Heart left ventricle (tissue), 16 donors: ENCODE measurements around the gene WDR7. TPM values are rescaled to one million over a fixed set of nuclear protein-coding genes. Genes with fewer than 3 reads are reported as not detected.

ENCODE experiments used
- ATAC-seq, 4 donors: fragments of 200-7000 bp; cut with Tn5 transposase; one replicate each; pipeline ENCODE4 v1.9.1; 2020 to 2022; ENCODE audit warnings: moderate library complexity in 4 of 4, mild to moderate bottlenecking in 3 of 4, moderate number of reproducible peaks in 1 of 4
- DNase-seq, 5 donors: peaks; one replicate each; pipeline ENCODE4 v3.0.0-alpha.2; 2020
- H3K27ac ChIP-seq, 12 donors: fragments of 200-600 bp; sonication (generic) in 4 of 12; one replicate each; pipeline versions ENCODE4 v1.5.0 to v1.8.0; 2016 to 2022; ENCODE audit warnings: mild to moderate bottlenecking in 2 of 12
- H3K27me3 ChIP-seq, 9 donors: fragments of 200-600 bp; sonication (generic) in 2 of 9; one replicate each; pipeline versions ENCODE4 v1.5.1 to v1.8.0; 2016 to 2022; ENCODE audit warnings: mild to moderate bottlenecking in 3 of 9
- H3K36me3 ChIP-seq, 9 donors: fragments of 200-600 bp; sonication (generic) in 2 of 9; one replicate each; pipeline versions ENCODE4 v1.5.0 to v1.8.0; 2018 to 2022; ENCODE audit warnings: mild to moderate bottlenecking in 2 of 9
- H3K4me1 ChIP-seq, 12 donors: fragments of 200-600 bp; sonication (generic) in 4 of 12; one replicate each; pipeline versions ENCODE4 v1.5.0 to v1.8.0; 2016 to 2022; ENCODE audit warnings: mild to moderate bottlenecking in 3 of 12
- H3K4me3 ChIP-seq, 12 donors: fragments of 200-600 bp; sonication (generic) in 4 of 12; one replicate each; pipeline versions ENCODE4 v1.5.0 to v1.8.0; 2017 to 2022; ENCODE audit warnings: mild to moderate bottlenecking in 9 of 12, moderate library complexity in 4 of 12
- H3K9me3 ChIP-seq, 12 donors: fragments of 200-600 bp; sonication (generic) in 4 of 12; one replicate each; pipeline versions ENCODE4 v1.5.0 to v1.8.0; 2016 to 2022; ENCODE audit warnings: mild to moderate bottlenecking in 1 of 12
- CTCF ChIP-seq, 12 donors: fragments of 200-600 bp; sonication (generic) in 4 of 12; IDR thresholded peaks; one replicate each; pipeline versions ENCODE4 v1.5.0 to v1.8.0; 2018 to 2022; ENCODE audit warnings: antibody characterized with exemption in 12 of 12, mild to moderate bottlenecking in 5 of 12
- POLR2A ChIP-seq, 2 donors: fragments of 450-650 bp; IDR thresholded peaks; one replicate each; pipeline ENCODE4 v1.6.1; 2017; ENCODE audit warnings: antibody characterized with exemption in 2 of 2, mild to moderate bottlenecking in 2 of 2, moderate library complexity in 2 of 2
- WGBS, 4 donors: extraction: QIAGEN DNeasy Blood & Tissue Kit in 2 of 4; methylation state at CpG; one replicate each; pipeline versions ENCODE4 v1.1.5 to v1.1.7; 2013 to 2018; 5-methylcytosine and 5-hydroxymethylcytosine counted together
- intact Hi-C, 10 donors: fragments of 100-400 bp; cut with DNase I; formaldehyde crosslinking; loops; one replicate each; pipeline versions ENCODE4 v1.11.1 to v1.14.2; 2022
- polyA plus RNA-seq, 2 donors: library from polyadenylated mRNA; stranded (reverse); fragments of 200-250 nt; gene quantifications; one replicate each; pipeline ENCODE4 v1.2.3, GENCODE V29; 2013
- total RNA-seq, 9 donors: library from RNA; depleted of rRNA in 2 of 9; stranded (reverse); fragments of >200 nt in 2 of 9; fragmentation: NEBNext Ultra II Directional in 3 of 9; extraction: Animal tissue kit (Norgen Biotek cat#: 25700) in 3 of 9; gene quantifications; one replicate each; pipeline versions ENCODE4 v1.1.0 to v1.2.4, GENCODE V29; 2016 to 2023
- donor health status: ischemic (EF 13 %, LVEDD 7.1; RV severe dilation, severe dysfunction).
- donor health status: healthy with polysubstance abuse.
- donor health status: DM: no; HTN: yes; CAD: no.
- donor health status: DM: no; HTN: no; CAD: no.
- donor health status: ischemic (EF 25% LVEDD 6.9; RV normal size, moderate dysfunction).
- donor health status: ischemic (EF 25% LVEDD 5.7; RV mildly dilated, moderate dysfunction).
- donor health status: healthy.
- donor health status: DM: yes; HTN: yes; CAD: no.
- donor health status: ischemic (EF 35%, LVEDD 5.7; RV mildly dilated, moderate dysfunction).
- donor health status: nonischemic (EF 11% LVEDD 7.7; RV severe dilation, severe dysfunction).
- donor health status: DM: yes; HTN: yes; CAD: no.
- donor health status: PGD.
- donor health status: ischemic (EF 29% LVEDD 5.4; RV normal size, mild dysfunction).
- donor health status: nonischemic (EF 23%, LVEDD 6.1; RV moderate dilation, normal function).

WDR7 gene
- total and polyA plus RNA-seq, 11 donors, result 4.3 to 33.6 (median 26.6) TPM

- H3K36me3 ChIP-seq, result no peaks in the 10 kb centered on the region
- no peak overlapping the region for H3K27ac ChIP-seq
- no peaks in the 10 kb centered on the region for H3K27me3 ChIP-seq
- no peak overlapping the region for H3K4me3 ChIP-seq
- peaks cover 0 to 9% (median 0%) of the 10 kb centered on the region in 12 donors for H3K9me3 ChIP-seq
- DNase-seq, result no peak
- no peak for ATAC-seq
- 50 to 78% (median 56%) methylated on average over 1 of the region's 1 CpG for WGBS, 4 donors
- peaks cover 0 to 12% (median 3%) of the 10 kb centered on the region in 12 donors for H3K4me1 ChIP-seq
- no peak for TF ChIP-seq POLR2A (IDR thresholded peaks at IDR 0.05)
- intact Hi-C loops, result no loop called here
Measured at GRCh38 chr18:56888978-56889377, 237.8 kb downstream of the WDR7 start.

- H3K4me1 ChIP-seq, result peaks cover 0 to 12% (median 3%) of the 10 kb centered on the region in 12 donors
- no peaks in the 10 kb centered on the region for H3K36me3 ChIP-seq
- H3K4me3 ChIP-seq, result no peak overlapping the region
- 86 to 91% (median 89%) methylated on average over 2 of the region's 2 CpGs for WGBS, 4 donors
- H3K27me3 ChIP-seq, result no peaks in the 10 kb centered on the region
- ATAC-seq (no peak), DNase-seq (no peak)
- H3K27ac ChIP-seq, result no peak overlapping the region
- TF ChIP-seq CTCF (IDR thresholded peaks at IDR 0.05) (no peak), POLR2A (IDR thresholded peaks at IDR 0.05) (no peak)
- intact Hi-C loops, result no loop called here
- peaks cover 0 to 9% (median 0%) of the 10 kb centered on the region in 12 donors for H3K9me3 ChIP-seq
Measured at GRCh38 chr18:56889621-56890020, 238.5 kb downstream of the WDR7 start.

GRCh38 chr18:56890632-56891031 is 239.5 kb downstream of the WDR7 start:
- peaks cover 0 to 12% (median 3%) of the 10 kb centered on the region in 12 donors for H3K4me1 ChIP-seq
- H3K4me3 ChIP-seq, result no peak overlapping the region
- WGBS, 4 donors, result 23 to 41% (median 28%) methylated on average over 1 of the region's 1 CpG
- ATAC-seq, result peak in 1 of 4 donors; percentile 63
- H3K27me3 ChIP-seq, result no peaks in the 10 kb centered on the region
- DNase-seq, result no peak
- no peak overlapping the region for H3K27ac ChIP-seq
- intact Hi-C loops, result no loop called here
- H3K9me3 ChIP-seq, result peaks cover 0 to 9% (median 0%) of the 10 kb centered on the region in 12 donors
- no peak for TF ChIP-seq POLR2A (IDR thresholded peaks at IDR 0.05)
- TF ChIP-seq CTCF (IDR thresholded peaks at IDR 0.05), result no peak
- no peaks in the 10 kb centered on the region for H3K36me3 ChIP-seq

GRCh38 chr18:56891116-56891515 is 240.0 kb downstream of the WDR7 start:
- Histone ChIP-seq H3K27me3 (no peaks in the 10 kb centered on the region), H3K9me3 (peaks cover 0 to 4% (median 0%) of the 10 kb centered on the region in 12 donors), H3K27ac (no peak overlapping the region), H3K4me1 (peaks cover 0 to 12% (median 3%) of the 10 kb centered on the region in 12 donors), H3K4me3 (no peak overlapping the region), H3K36me3 (no peaks in the 10 kb centered on the region)
- 92 to 96% (median 94%) methylated on average over 3 of the region's 3 CpGs for whole genome bisulfite sequencing, 4 donors
- TF ChIP-seq CTCF (IDR thresholded peaks at IDR 0.05) (no peak), POLR2A (IDR thresholded peaks at IDR 0.05) (no peak)
- DNase-seq (no peak), ATAC-seq (no peak)
- intact Hi-C loops, result no loop called here

- Histone ChIP-seq H3K9me3 (no peaks in the 10 kb centered on the region), H3K27me3 (no peaks in the 10 kb centered on the region), H3K27ac (no peak overlapping the region), H3K4me1 (peaks cover 0 to 12% (median 3%) of the 10 kb centered on the region in 12 donors), H3K4me3 (no peak overlapping the region), H3K36me3 (no peaks in the 10 kb centered on the region)
- TF ChIP-seq CTCF (IDR thresholded peaks at IDR 0.05) (no peak), POLR2A (IDR thresholded peaks at IDR 0.05) (no peak)
- 70 to 81% (median 79%) methylated on average over 1 of the region's 1 CpG for WGBS, 4 donors
- no peak for DNase-seq
- ATAC-seq, result no peak
- intact Hi-C loops, result no loop called here
Measured at GRCh38 chr18:56891870-56892269, 240.7 kb downstream of the WDR7 start.
